ENCODE measurements around the gene CLCN3. TPM values are rescaled to one million over a fixed set of nuclear protein-coding genes. Genes with fewer than 3 reads are reported as not detected.

CLCN3 gene
- polyA plus RNA-seq, 3 donors = 5.3 to 7.8 (median 5.4) TPM

- H3K36me3 Mint-ChIP-seq = peaks cover 18 to 25% of the 10 kb centered on the region in 2 donors
- H3K4me1 ChIP-seq (ENCODE audit: control insufficient read depth in 1 of 2, insufficient read depth in 2 of 2, low read length in 2 of 2) = peaks cover 4 to 7% of the 10 kb centered on the region in 2 donors
- TF ChIP-seq CTCF (IDR thresholded peaks at IDR 0.05) = no peak
- peaks cover 0 to 5% (median 1%) of the 10 kb centered on the region in 7 donors for H3K9me3 Mint-ChIP-seq
- intact Hi-C loops (cut with micrococcal nuclease) = loop anchor here in 1 of 2 donors (10.0 kb wide), 1 partner anchor 397 kb away; the partner anchor contains the start of gene MFAP3L
- peaks cover 18% of the 10 kb centered on the region for H4K20me1 ChIP-seq (ENCODE audit: insufficient read depth, low read length)
- DNase-seq = no peak
- no peak overlapping the region for H3K9ac ChIP-seq (ENCODE audit: insufficient read depth, low read length, poor library complexity, severe bottlenecking)
- no peaks in the 10 kb centered on the region for H3K9me3 ChIP-seq (replicated peaks in 1 of 2; ENCODE audit: control insufficient read depth in 1 of 2, insufficient read depth in 1 of 2, low read length in 2 of 2)
- H3K4me1 Mint-ChIP-seq = peaks cover 13% of the 10 kb centered on the region
- no peaks in the 10 kb centered on the region for H3K27me3 ChIP-seq (ENCODE audit: control insufficient read depth in 2 of 2, insufficient read depth in 2 of 2, low read length in 2 of 2)
- H3K4me3 ChIP-seq (replicated peaks in 1 of 3; ENCODE audit: low read depth in 2 of 3, low read length in 3 of 3) = no peak overlapping the region
- H3K4me3 Mint-ChIP-seq = no peak overlapping the region
- H3K27me3 Mint-ChIP-seq (ENCODE audit: low read depth in 3 of 3) = peaks cover 0 to 11% (median 3%) of the 10 kb centered on the region in 3 donors
- no CpG with 5 or more reads among the region's 1 CpG for WGBS (ENCODE audit: insufficient coverage)
- no peak overlapping the region for H3K27ac ChIP-seq (ENCODE audit: low read depth in 1 of 2, low read length in 2 of 2)
- H3K36me3 ChIP-seq (replicated peaks in 1 of 2; ENCODE audit: control insufficient read depth in 1 of 2, insufficient read depth in 2 of 2, low read length in 2 of 2) = peaks cover 0 to 5% of the 10 kb centered on the region in 2 donors
- H3K27ac Mint-ChIP-seq = no peak overlapping the region
- peaks cover 64% of the 10 kb centered on the region for H3K79me2 ChIP-seq (ENCODE audit: insufficient read depth, low read length)
- no peak overlapping the region for H2AFZ ChIP-seq (ENCODE audit: insufficient read depth, low read depth, low read length, poor library complexity, severe bottlenecking)
- no peak overlapping the region for H3K4me2 ChIP-seq (replicated peaks; ENCODE audit: extremely low read depth, low read length, poor library complexity, severe bottlenecking)
Measured at GRCh38 chr4:169627307-169627706, 6.9 kb downstream of the CLCN3 start.

DNA sequence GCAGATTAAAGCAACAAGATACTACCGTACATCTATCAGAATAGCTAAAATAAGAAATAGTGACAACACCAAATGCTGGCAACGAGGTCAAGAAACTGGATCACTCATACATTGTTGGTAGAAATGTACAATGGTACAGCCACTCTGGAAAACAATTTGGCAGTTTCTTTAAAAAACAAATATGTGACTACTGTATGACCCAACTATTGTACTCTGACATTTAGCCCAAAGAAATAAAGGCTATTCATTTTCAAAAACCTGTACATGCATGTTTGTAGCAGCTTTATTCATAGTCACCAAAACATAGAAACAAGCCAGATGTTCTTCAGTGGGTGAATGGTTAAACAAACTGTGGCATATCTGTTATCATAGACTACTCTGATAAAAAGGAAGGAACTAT lies 8.2 kb downstream of the CLCN3 start:
- peaks cover 52% of the 10 kb centered on the region for H3K79me2 ChIP-seq (ENCODE audit: insufficient read depth, low read length)
- WGBS (ENCODE audit: insufficient coverage) = no CpG with 5 or more reads among the region's 2 CpGs
- H3K4me1 Mint-ChIP-seq = peaks cover 3% of the 10 kb centered on the region

More for the DNA sequence above, 8.2 kb downstream of the CLCN3 start:
- H3K27me3 Mint-ChIP-seq (ENCODE audit: low read depth in 3 of 3) = peaks cover 0 to 3% (median under 1%) of the 10 kb centered on the region in 3 donors
- Histone ChIP-seq H3K4me1 (ENCODE audit: control insufficient read depth in 1 of 2, insufficient read depth in 2 of 2, low read length in 2 of 2) (no peaks in the 10 kb centered on the region), H4K20me1 (ENCODE audit: insufficient read depth, low read length) (peaks cover 18% of the 10 kb centered on the region), H3K27me3 (ENCODE audit: control insufficient read depth in 2 of 2, insufficient read depth in 2 of 2, low read length in 2 of 2) (no peaks in the 10 kb centered on the region), H3K4me2 (replicated peaks; ENCODE audit: extremely low read depth, low read length, poor library complexity, severe bottlenecking) (no peak overlapping the region), H3K4me3 (replicated peaks in 1 of 3; ENCODE audit: low read depth in 2 of 3, low read length in 3 of 3) (no peak overlapping the region), H3K9ac (ENCODE audit: insufficient read depth, low read length, poor library complexity, severe bottlenecking) (no peak overlapping the region), H3K9me3 (replicated peaks in 1 of 2; ENCODE audit: control insufficient read depth in 1 of 2, insufficient read depth in 1 of 2, low read length in 2 of 2) (no peaks in the 10 kb centered on the region), H3K36me3 (replicated peaks in 1 of 2; ENCODE audit: control insufficient read depth in 1 of 2, insufficient read depth in 2 of 2, low read length in 2 of 2) (peaks cover 0 to 5% of the 10 kb centered on the region in 2 donors), H2AFZ (ENCODE audit: insufficient read depth, low read depth, low read length, poor library complexity, severe bottlenecking) (no peak overlapping the region), H3K27ac (ENCODE audit: low read depth in 1 of 2, low read length in 2 of 2) (no peak overlapping the region)
- TF ChIP-seq CTCF (IDR thresholded peaks at IDR 0.05) = no peak
- H3K36me3 Mint-ChIP-seq = peaks cover 16 to 25% of the 10 kb centered on the region in 2 donors
- intact Hi-C loops (cut with micrococcal nuclease) = loop anchor here in 1 of 2 donors (10.0 kb wide), 1 partner anchor 396 kb away; the partner anchor contains the start of gene MFAP3L
- H3K27ac Mint-ChIP-seq = no peak overlapping the region
- no peak overlapping the region for H3K4me3 Mint-ChIP-seq
- DNase-seq = no peak
- peaks cover 0 to 5% (median 1%) of the 10 kb centered on the region in 7 donors for H3K9me3 Mint-ChIP-seq

Data from CD14-positive monocyte (primary cell).